ENCODE measurements around the gene JMJD8.

Gene JMJD8

DNA sequence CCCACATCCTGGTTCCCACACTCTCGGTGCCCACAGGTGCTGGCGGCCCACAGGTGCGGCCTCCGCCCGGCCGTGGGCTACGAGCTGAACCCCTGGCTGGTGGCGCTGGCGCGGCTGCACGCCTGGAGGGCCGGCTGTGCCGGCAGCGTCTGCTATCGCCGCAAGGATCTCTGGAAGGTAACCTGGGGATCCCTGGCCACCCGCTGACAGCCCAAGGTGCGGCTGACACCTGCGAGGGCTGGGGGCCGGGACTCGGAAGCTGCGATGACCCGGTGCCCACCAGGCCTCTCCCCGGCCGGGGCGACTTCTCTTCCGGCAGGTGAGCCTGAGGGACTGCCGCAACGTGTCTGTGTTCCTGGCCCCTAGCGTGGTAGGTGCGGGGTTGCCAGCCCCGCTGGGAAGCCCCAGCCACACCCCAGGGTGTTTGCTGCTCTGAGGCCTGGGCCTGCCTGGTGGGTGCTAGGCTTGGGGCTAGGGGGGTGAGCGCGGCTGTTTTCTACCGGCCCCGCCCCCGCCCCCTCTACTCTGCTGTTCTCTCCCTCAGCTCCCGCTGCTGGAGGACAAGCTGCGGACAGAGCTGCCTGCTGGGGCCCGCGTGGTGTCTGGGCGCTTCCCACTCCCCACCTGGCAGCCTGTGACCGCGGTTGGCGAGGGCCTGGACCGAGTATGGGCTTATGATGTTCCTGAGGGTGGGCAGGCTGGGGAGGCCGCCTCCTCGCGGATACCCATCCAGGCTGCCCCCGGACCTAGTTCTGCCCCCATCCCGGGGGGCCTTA is 37.8 kb upstream of the JMJD8 start:
- peak; percentile 39 for DNase-seq

- peak; percentile 83 for DNase-seq
Observed at GRCh38 chr16:720990-721764, 37.0 kb upstream of the JMJD8 start, which contains the start of gene ANTKMT. Gene ANTKMT, plus strand, starts transcription at chr16:721146. Its CDS starts 129 bp downstream, at chr16:721275.

- peak; percentile 42 for DNase-seq
Observed at GRCh38 chr16:720447-720989, 36.4 kb upstream of the JMJD8 start.

DNA sequence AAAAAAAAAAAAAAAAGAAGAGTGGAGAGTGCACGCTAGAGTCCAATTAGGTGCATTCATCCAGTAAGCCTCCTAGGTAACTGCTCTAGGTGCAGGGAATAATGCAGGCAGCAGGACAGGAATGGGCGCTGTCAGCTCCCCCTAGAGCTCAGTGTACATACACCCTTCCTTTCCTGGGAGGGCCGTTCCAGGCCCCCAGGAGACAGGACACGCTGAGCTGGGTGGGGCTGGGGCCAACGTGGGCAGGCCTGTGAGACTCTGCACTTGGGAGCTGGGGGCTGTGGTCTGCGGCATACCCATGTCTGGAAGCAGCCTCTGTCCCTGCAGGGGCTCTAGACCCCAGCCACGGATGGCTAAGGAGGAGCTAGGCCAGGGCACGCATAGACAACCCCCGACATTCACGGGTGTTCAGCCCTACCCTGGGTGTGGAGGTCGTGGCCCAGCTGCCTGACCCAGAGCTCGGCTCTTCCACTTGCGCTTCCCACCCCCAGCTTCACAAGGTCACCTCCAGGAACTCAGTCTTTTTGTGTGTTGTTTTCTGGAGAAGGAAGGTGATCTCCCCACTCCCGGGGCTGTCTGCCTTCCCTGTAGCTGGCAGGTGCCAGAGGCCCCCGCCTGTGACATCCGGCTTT is 35.8 kb upstream of the JMJD8 start:
- DNase-seq: no peak

DNA sequence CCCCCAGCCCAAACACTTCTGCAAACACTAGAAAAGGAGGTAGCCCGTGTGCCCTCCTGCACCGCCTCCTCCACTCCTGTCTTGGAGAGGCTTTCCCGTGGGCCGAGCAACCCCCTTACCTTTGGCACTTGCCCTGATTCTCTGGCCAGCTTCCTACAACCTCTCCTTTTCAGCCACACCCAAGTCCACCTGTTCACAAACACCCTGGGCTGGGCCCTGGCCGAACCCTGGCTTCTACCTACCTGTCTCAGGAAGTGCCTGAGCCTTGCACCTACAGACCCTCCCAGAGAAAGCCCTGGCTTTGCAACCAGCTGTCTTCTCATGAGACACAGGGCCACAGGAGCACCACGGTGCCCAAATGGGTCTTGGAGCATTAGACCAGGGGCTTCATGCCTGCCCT is 34.8 kb upstream of the JMJD8 start:
- DNase-seq: no peak

DNA sequence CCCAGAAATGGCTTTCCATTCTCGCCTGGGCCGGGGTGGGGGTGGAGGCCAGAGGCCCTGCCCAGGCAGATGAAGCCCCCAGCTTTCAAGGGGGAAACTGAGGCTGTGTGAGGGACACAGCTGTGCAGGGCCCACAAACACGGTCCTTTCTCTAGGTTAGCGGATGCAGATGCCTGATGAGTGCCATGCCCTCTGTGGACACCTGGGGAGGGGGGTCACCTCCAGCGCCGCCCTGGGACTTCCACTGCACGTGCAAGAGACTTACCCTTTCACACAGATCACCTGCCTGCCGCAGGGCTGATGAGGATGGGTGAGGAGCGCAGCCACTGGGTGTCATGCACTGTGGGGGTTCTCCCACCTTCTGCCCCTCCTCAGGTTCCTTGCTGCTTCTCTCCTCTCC is 34.3 kb upstream of the JMJD8 start:
- DNase-seq: no peak

GRCh38 chr16:717450-718245 is 33.5 kb upstream of the JMJD8 start:
- no peak for DNase-seq

GRCh38 chr16:716768-717325 is 32.7 kb upstream of the JMJD8 start:
- no peak for DNase-seq

GRCh38 chr16:716200-716568 is 32.0 kb upstream of the JMJD8 start:
- no peak for DNase-seq

DNA sequence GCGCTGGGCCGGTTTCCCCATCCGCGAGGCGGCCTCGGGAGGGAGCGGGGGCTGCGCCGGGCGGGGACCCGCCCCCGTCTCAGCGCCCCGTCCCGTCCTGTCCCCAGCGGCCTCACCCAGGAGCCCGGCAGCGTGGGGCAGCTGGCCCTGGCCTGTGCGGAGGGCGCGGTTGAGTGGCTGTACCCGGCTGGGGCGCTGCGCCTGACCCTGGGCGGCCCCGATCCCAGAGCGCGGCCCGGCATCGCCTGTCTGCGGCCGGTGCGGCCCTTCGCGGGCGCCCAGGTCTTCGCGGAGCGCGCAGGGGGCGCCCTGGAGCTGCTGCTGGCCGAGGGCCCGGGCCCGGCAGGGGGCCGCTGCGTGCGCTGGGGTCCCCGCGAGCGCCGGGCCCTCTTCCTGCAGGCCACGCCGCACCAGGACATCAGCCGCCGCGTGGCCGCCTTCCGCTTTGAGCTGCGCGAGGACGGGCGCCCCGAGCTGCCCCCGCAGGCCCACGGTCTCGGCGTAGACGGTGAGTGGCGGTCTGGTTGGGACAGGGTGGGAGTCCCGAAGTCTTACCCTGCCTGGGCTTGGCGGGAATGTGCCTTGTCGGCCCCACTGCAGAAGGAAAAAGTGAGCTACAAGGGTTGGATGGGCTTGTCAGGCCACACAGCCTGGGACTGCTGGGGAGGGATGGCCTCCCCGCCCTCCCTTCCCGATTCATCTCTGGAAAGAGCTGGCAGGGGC is 31.5 kb upstream of the JMJD8 start:
- DNase-seq: no peak

- DNase-seq: peak; percentile 90
Observed at GRCh38 chr16:714558-715476, 30.7 kb upstream of the JMJD8 start, which contains the start of gene METRN. Gene METRN, plus strand, starts transcription at chr16:715118. Its CDS starts 172 bp downstream, at chr16:715290.

GRCh38 chr16:714079-714478 is 29.9 kb upstream of the JMJD8 start:
- no peak for DNase-seq

- DNase-seq: peak; percentile 58
Observed at GRCh38 chr16:712740-713250, 28.7 kb upstream of the JMJD8 start.

DNA sequence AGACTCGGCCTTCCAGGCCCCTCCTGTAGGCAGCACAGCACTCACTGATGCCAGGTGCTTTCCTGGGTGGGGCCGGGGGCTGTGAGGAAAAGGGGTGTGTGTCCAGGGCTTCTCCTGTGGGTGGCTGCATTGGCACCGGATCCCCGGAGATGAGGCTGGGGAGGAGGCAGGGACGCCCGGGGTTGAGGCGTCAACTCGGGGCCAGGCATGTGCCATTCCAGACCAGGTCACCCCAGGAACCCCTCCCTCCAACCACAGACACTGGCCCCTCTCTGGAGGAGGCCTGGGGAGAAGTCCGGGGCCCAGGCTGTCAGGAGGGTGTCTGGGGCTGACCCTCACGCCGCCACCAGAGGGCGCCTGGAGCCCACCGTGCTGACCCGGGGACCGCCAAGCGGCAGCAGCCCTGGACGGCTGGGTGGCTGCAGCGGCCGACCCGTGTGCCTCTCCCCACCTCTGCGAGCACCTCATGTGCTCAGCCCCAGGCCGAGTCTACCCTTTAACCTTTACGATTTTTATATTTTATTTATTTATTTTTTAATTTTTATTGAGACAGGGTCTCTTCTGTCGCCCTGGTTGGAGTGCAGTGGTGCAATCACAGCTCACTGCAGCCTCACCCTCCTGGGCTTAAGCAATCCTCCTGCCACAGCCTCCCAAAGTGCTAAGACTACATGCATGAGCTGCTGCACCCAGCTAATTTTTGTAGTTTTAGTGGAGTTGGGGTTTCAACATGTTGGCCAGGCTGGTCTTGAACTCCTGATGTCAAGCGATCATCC is 27.6 kb upstream of the JMJD8 start:
- DNase-seq: peak; percentile 79

DNA sequence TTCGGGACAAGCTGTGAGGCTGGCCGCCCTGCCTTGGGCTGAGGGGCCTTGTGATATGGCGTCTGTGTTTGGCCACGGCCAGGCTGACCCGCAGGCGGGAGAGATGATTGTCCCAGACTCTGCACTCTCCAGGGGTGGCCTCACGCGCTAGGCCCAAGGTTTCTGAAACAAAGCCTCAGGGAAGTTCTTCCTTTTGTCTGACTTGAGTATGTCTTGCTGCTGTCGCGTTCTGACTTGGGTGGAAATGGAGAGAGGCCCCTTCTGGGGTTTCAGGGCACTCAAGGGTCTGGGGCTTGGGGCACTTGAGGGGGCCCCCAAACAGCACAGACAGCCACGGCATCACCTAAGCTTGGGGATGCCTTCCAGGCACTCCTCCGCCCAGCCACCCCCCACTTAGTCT is 26.9 kb upstream of the JMJD8 start:
- DNase-seq: no peak

GRCh38 chr16:710500-711075 is 26.5 kb upstream of the JMJD8 start:
- no peak for DNase-seq

GRCh38 chr16:709566-710499 is 25.7 kb upstream of the JMJD8 start:
- DNase-seq: no peak

- DNase-seq: no peak
Observed at GRCh38 chr16:708959-709358, 24.8 kb upstream of the JMJD8 start.
